CD4-positive, alpha-beta T cell treated with Interleukin-1 beta for 1 hour (primary cell): ENCODE results near the gene STXBP6.

Source experiments
- DNase-seq, 2 donors: peaks; one replicate each; pipeline ENCODE4 v3.0.0-alpha.2; 2020 to 2022

The STXBP6 gene

GRCh38 chr14:24880689-24881088, 169.3 kb downstream of the STXBP6 start:
- no peak for DNase-seq

GRCh38 chr14:24879661-24880386, 170.1 kb downstream of the STXBP6 start:
- no peak for DNase-seq

- DNase-seq: no peak
These were observed 173.0 kb downstream of the STXBP6 start for GRCh38 chr14:24876996-24877395.

- DNase-seq: no peak
These were observed 173.7 kb downstream of the STXBP6 start for GRCh38 chr14:24875991-24876878.

GRCh38 chr14:24875203-24875838, 174.6 kb downstream of the STXBP6 start:
- DNase-seq: no peak

- DNase-seq: no peak
These were observed 175.3 kb downstream of the STXBP6 start for GRCh38 chr14:24874514-24875202.

GRCh38 chr14:24873551-24873950, 176.4 kb downstream of the STXBP6 start:
- no peak for DNase-seq

- no peak for DNase-seq
These were observed 178.8 kb downstream of the STXBP6 start for GRCh38 chr14:24870949-24871701.

GRCh38 chr14:24868389-24868788, 181.6 kb downstream of the STXBP6 start:
- no peak for DNase-seq

GRCh38 chr14:24866067-24866639, 183.8 kb downstream of the STXBP6 start:
- no peak for DNase-seq

GRCh38 chr14:24863968-24864684, 185.8 kb downstream of the STXBP6 start:
- no peak for DNase-seq

GRCh38 chr14:24861083-24861630, 188.8 kb downstream of the STXBP6 start:
- DNase-seq: no peak

GRCh38 chr14:24859559-24859958, 190.4 kb downstream of the STXBP6 start:
- no peak for DNase-seq

GRCh38 chr14:24858684-24859083, 191.3 kb downstream of the STXBP6 start:
- no peak for DNase-seq

GRCh38 chr14:24858052-24858451, 191.9 kb downstream of the STXBP6 start:
- DNase-seq: no peak

- DNase-seq: no peak
These were observed 192.7 kb downstream of the STXBP6 start for GRCh38 chr14:24857277-24857676.

- no peak for DNase-seq
These were observed 196.5 kb downstream of the STXBP6 start for GRCh38 chr14:24853446-24853845.

GRCh38 chr14:24852312-24853060, 197.5 kb downstream of the STXBP6 start:
- no peak for DNase-seq

- no peak for DNase-seq
These were observed 198.1 kb downstream of the STXBP6 start for GRCh38 chr14:24851837-24852236.

- no peak for DNase-seq
These were observed 198.5 kb downstream of the STXBP6 start for GRCh38 chr14:24851406-24851805.
